GM12873 (cell line): ENCODE results near the gene CACHD1.

Source experiments
- CTCF ChIP-seq: IDR thresholded peaks from 2 replicates; pipeline ENCODE4 v1.5.1; 2012; ENCODE audit warnings: low read depth, mild to moderate bottlenecking, moderate library complexity, low read length, control low read depth; ENCODE audit not compliant: insufficient read depth; ENCODE audit errors: missing control alignments

Gene CACHD1

DNA sequence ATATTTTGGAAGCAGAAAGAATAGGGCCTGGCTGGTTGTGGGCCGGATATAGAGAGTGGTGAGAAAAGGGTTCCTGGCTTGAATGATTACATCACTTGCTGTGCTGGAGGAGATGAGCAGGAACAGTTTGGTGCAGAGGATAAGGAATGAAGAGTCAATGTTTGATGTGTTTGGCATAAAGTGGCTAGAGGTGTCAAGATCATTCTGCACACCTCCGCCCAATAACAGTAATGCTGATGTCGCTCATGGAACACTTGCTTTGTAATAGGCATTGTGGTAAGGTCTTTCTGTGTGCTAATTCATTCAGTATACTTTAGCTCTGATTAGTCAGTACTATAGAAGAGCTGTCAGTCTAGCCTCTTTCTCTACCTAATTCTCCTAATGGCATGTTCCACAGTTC is 226.9 kb downstream of the CACHD1 start:
- TF ChIP-seq CTCF, result no peak

DNA sequence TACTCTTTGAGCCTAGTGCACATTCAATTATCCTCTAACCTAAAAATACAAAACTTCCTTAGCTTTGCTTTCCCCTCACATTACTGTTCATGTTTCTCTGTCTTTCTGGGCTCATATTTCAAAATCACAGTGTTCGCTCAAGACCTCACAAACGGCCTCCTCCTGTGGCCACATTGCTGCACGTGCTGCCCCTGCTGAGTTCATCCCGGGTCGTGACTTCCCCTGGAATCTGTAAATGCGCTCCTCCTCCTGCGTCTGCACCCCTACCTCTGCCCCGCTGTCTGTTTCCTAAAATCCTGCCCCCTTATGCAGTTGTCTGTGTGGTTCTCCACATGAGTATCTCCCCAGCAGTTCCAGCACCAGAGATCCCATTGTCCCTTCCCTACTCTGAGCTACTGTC is 229.4 kb downstream of the CACHD1 start:
- no peak for TF ChIP-seq CTCF

DNA sequence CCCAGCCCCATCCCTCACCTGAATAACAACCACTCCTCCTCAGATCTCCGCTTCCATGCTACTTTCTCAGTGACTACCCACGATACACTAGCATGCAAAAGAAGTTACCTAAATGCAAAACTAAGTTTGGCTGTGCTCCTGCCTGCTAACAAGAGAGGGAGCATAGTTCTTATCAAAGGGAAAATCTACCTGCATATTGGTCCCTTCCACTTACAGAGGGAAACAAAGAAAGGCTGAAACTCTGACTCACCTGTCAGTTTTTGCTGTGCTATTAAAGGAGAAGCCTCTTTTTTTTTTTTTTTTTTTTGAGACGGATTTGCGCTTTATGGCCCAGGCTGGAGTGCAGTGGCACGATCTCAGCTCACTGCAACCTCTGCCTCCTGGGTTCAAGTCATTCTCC is 231.1 kb downstream of the CACHD1 start:
- TF ChIP-seq CTCF, result no peak

DNA sequence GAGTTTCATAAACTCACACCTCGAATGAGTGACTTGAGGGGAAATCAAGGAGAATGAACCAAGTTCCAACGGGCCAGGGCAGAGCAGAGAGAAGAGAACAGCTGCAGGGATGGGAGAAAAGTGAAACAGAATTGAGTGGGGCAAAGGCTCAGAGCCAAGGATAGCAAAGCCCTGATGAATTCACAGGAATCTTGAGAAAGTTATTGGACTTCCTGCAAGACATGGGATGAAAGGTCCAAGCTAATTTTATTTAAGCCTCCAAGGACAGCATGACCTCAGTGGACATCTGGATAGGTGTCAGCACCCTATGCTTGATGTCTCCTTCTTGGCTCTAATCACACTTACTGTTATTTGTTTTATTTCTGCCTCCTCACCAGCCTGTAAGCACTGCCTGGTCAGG is 232.0 kb downstream of the CACHD1 start:
- no peak for TF ChIP-seq CTCF

DNA sequence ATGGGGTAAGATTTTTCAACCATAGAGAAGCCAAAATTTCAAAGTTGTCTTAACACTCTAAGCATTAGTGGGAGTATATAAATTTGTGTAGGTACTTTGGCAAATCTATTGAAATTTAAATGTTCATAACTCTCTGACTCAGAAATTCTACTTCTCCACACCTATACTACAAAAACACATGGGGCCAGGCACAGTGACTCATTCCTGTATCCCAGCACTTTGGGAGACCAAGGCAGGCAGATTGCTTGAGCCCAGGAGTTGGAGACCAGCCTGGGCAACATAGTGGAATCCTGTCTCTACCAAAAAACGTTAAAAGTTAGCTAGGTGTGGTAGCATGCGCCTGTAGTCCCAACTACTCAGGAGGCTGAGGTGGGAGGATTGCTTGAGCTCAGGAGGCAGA is 233.7 kb downstream of the CACHD1 start:
- no peak for TF ChIP-seq CTCF

DNA sequence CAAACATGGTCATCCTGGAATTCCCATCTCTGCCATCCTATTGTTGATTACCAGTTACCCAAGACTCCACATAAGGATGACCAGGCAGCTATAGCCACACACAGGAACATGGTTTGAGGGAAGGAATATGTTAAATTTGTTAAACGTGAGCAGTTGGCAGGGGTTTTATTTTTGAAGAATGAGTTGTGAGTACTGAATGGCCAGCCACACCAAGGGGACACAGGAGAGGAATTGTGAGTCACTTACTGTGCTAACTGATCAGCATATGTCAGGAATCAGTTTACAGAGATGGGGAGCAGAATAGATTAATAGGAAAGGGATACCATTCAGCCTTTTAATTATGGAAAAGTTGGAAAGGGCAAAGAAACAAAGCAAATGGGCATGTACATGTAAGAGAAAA is 235.7 kb downstream of the CACHD1 start:
- TF ChIP-seq CTCF, result no peak

GRCh38 chr1:64711266-64711665 is 241.3 kb downstream of the CACHD1 start:
- no peak for TF ChIP-seq CTCF

- TF ChIP-seq CTCF, result no peak
These were observed 242.1 kb downstream of the CACHD1 start for GRCh38 chr1:64712049-64712448.
